Activated CD8-positive, alpha-beta memory T cell treated with anti-CD3 and anti-CD28 coated beads, Interleukin-2, amount 50 U/mL, for 24 hours (primary cell): Measurements from ENCODE around the gene CALHM3.

Experiments
- DNase-seq: peaks from one replicate; pipeline ENCODE4 v3.0.0-alpha.2; 2020; ENCODE audit errors: extremely low read depth

The CALHM3 gene

DNA sequence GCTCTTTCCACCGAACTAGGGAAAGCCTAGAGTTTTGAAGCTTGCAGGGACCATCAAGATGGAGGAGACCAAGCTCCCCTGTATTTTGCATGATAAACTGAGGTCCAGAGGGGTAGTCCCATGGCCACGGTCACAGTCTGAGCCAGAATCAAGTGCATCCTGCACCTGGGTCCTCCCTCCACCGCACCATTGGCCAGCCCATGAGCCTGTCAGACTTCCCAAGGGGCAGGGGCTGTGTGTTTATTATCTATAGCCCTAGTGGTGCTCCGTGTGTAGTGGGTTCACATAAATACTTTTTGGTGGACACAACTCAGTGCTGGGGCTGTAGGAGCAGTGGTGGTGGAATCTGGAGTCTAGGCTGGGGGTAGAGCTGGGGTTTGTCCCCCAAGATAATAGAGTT, 3.6 kb downstream of the CALHM3 start:
- DNase-seq = no peak

DNA sequence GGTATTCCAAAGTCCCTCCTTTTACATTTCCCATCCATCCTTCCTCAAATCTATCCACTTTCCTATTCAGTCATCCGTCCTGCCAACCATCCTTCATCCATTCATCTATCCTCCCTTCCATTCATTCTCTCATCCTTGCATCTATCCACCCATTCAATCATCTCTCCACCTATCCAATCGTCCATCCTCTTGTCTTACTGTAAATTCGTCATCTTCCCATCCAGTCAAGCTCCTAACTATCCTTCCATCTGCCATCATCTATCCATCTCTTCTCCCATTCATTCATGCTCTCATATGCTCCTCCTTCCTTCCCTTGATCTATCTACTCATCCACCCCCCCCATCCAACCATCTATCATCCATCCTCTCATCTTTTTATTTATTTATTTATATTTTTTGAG, 5.0 kb downstream of the CALHM3 start:
- DNase-seq = no peak

DNA sequence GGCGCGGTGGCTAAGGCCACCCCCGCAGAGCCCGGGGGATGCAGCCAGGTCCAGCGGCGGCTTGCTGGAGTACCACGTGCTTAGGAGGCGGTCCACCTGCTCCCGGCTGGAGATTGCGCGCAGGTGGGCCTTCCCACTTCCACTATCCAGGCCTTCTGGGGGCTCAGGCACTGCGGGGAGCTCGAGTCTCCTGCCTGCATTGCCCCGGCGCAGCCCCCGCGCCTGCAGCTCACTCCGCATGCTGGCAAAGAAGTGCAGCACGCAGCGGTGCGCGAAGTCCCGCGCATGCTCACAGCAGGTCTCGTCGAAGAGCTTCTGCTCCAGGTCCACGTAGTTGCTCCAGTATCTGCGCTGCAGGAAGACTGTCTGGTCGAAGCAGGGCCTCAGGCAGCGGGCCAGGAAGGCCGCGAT, 5.8 kb downstream of the CALHM3 start:
- DNase-seq = no peak

DNA sequence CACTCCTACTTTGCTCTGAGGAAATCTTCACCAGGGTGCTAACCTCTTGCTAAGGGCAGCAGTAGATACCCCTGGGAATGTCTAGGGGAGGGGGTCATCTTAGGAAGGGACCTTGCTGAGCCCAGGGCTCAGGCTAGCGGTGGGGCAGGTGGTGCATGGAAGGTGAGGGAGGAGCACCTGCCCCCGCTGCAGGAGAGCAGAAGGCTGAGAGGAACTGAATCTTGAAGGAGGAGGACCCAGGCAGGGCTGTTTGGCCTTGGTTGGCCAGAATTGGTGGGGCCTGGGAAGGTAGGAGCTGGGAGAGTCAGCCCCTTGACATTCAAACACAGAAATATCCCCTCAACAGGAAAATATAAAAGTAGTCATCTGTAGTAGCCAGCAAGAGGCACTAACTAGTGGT, 7.0 kb downstream of the CALHM3 start:
- DNase-seq = no peak

DNA sequence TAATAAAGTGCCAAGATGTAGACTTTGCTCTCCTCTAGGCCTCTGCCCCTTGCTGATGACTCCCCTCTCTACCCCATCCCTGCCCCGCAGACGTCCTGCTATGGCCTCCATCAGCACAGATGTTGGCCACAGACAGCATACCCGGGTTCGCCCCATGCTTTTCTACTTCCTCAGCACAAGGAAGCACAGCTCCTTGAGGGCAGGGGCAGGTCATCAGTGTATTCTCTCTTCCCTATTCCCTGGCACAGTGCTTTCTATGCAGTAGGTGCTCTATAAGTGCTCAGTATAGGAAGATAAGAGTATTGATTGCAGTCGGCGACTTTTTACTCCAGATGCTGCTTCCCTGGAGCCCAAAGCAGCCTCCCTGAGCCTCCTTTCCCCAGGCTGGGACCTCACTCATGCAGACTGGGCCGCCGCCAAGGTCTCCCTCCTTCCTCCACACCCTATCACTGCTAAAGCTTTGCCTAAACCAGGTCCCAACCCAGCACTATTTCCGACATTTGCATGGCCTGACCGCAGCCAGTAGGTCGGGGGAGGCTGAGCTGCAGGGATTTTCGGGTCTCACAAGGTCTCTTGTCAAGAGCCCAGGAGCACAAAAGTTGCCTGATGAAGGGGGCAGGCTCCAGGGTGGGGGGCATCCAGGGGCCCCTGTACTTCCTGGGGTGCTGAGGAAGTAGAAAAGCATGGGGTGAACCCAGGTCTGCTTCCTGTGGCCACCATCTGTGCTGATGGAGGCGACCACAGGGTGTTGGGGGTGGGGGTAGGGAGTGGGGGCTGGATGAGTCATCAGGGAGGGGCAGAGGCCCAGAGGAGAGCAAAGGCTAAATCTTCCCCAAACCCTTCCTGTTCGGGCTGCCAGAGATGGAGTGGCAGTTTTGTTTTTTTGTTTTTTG, 8.0 kb downstream of the CALHM3 start:
- peak; percentile 39 for DNase-seq

GRCh38 chr10:103469201-103469600, 9.8 kb downstream of the CALHM3 start:
- DNase-seq = no peak

DNA sequence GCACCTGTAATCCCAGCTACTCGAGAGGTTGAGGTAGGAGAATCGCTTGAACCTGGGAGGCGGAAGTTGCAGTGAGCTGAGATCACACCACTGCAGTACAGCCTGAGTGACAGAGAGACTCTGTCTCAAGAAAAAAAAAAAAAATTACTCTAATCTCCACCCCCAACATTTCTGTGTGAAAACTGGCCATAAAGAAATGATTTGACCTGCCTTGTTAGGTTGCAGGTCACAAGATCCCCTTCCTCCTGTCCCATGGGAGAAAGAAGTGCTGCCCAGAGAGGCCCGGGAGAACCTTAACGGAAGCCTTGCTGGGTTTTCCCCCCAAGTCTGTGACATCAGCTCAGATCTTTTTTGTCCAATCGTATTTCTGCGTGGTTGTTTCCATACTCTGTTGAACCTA, 11.6 kb downstream of the CALHM3 start:
- DNase-seq = no peak

DNA sequence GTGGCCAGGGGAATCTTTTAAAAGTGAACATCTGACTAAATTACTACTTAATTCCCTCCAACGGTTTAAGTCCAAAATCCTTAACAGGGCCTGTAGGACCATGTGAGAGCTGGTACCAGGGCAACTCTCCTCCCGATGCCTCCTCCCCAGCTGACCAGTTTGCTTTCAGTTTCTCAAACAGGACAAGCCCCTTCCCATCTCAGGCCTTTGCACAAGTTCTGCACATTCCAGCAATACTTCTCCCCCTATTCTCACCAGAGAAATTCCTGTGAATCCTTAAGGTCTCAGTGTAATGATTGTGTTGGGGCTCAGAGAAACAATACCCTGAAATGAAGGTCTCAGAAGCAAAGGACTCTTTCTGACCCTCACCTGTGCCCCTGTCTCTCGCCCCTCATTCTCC, 12.3 kb downstream of the CALHM3 start:
- no peak for DNase-seq

GRCh38 chr10:103465411-103466179, 13.4 kb downstream of the CALHM3 start:
- no peak for DNase-seq

DNA sequence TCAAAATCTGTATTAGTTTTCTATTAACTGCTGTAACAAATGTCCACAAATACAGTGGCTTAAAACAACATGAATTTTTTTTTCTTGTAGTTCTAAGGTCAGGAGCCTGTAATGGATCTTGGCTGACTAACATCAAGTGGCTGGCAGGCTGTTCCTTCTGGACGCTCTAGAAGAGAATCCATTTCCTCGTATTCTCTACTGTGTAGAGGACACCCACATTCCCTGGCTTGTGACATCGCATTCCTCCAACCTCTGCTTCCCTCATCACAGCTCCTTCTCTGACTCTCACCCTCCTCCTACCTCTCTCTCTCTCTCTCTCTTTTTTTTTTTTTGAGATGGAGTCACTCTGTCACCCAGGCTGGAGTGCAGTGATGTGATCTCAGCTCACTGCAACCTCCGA, 15.5 kb downstream of the CALHM3 start:
- no peak for DNase-seq

- DNase-seq = no peak
Measured at GRCh38 chr10:103459615-103460014, 19.4 kb downstream of the CALHM3 start.

DNA sequence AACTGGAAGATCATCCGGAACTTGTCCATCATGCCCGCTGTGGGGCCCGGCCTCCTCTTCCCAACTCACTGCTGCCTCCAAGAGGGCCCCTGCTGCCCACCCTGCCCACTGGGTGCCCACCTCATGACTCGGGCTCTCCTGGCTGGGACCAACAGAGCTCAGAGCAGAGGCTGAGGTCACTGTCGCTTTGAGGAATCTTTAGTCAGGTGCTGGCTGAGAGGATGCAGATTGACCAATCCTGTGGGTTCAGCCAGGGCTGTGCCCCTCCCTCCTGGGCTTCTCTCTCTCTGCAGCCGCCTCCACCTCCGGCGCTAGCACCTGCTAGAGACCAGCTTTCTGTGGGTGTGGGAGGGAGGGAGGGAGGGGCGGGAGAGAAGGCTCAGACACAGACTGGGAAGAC, 20.3 kb downstream of the CALHM3 start, which contains the start of gene CALHM1:
Gene CALHM1, minus strand, starts transcription at position 181 of the 400 bp plus-strand sequence. Its CDS starts 149 bp downstream, at position 32.
- DNase-seq = no peak

DNA sequence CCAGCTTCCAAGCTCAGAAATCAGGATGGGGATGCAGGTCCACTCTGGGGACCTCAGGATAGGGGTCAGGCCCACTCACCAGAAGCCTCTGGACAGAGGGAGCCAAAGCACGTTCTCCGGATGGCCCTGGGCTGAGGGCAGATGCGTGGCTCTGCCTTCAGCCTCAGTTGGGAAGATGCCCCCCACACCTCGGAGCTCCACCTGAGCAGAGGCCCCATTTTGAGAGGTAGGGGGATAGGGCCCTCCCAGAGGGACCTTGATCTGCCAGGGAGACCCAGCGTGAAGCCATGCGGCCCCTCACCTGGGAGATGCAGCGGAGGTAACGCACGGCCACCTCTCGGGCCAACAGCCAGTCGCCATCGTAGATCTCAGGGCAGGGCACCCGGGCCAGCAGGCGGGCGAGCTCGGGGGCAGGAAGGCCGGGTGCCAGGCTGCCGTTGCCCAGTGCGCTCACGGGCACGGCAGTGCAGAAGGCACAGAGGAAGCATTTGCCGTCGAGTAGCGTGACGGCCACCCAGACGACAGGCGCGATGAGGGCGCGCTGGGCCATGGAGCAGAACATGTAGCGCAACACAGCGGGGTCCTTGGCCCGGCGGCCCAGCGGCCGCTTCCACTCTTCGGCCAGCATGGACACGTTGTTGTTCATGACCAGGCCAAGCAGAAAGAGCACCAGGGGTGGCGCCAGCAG, 21.0 kb downstream of the CALHM3 start:
- no peak for DNase-seq

- no peak for DNase-seq
Measured at GRCh38 chr10:103457176-103457712, 21.8 kb downstream of the CALHM3 start.

- DNase-seq = no peak
Measured at GRCh38 chr10:103456074-103456660, 22.9 kb downstream of the CALHM3 start.

DNA sequence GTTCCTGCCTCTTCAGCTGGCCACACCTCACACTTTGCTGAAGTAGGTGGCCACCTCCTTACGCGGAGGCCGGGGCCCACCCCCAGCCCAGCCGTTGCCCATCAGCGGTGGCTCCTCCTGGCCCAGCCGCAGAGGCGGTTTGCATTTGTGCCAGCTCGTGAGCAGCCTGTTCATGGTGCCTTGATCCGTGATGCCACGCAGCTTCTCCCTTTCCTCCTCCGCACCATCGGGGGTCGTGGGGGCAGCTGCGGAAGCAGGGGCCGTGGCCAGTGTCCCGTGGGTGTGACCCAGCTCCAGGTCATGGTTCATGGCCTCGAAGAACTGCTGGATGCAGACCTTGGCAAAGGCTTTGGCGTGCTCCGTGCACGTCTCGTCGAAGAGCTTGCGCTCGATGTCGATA, 23.8 kb downstream of the CALHM3 start:
- no peak for DNase-seq

DNA sequence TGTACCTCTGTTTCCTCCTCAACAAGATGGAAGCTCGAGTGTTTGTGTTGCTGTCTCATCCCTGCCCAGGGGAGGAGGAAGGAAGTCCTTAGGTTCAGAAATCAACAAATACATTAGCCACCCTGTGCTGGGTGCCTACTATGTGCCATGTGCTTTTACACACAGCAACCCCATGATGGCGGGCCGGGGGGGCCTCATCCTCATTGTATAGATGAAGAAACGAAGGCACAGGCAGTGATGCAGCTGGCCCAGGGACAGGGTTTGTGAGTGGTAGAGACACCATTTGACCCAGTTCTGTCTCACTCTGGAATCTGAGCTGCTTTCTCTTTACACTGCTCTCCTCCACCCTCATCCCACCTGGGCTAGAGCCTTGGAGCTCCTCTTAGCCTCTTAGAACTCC, 25.0 kb downstream of the CALHM3 start:
- DNase-seq = no peak

DNA sequence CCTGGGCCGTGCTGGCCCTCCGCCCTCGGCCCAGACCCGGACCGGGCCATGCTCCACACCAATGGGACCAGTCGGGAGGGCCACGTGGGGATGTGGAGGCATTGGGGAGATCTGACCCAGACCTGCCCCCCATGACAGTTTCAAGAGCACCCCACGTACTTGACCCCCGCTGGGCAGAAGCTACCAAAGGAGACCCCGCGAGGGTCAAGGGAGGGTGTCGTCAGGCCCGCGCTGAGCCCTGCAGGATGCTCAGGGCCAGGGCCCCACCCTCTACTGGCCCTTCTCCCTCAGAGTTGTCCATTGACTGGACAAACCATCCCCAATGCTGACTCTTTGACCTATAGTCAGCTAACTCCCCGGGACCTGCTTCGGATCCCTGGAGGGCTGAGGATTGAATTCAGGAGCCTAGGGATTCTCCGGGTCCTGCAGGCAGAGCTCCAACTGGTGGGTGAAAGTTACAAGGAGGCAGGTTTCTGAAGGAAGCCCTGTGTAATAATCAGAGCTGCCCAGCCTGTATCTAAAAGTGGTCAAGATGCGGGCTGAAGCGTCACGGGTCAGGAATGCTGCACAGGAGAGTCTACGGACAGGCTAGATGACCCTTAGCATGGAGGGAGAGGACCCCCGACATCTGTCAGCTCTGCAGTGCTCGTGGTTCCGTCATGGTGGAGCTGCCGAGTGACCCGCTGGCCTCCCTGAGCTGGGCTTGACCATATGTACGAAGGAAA, 26.4 kb downstream of the CALHM3 start:
- DNase-seq = no peak

- no peak for DNase-seq
Measured at GRCh38 chr10:103451831-103452505, 27.1 kb downstream of the CALHM3 start, which contains the start of gene CALHM2. CALHM2 (minus strand) TSS chr10:103452370; CDS start chr10:103449941, 2,429 bp downstream.

GRCh38 chr10:103451091-103451813, 27.8 kb downstream of the CALHM3 start:
- no peak for DNase-seq
